Measurements from ENCODE around the gene ZNF582. TPM values are rescaled to one million over a fixed set of nuclear protein-coding genes. Genes with fewer than 3 reads are reported as not detected.

The ZNF582 gene
- polyA plus RNA-seq (2013, experiment 1 of 2) = 8.3 TPM
- 7.5 TPM for polyA plus RNA-seq (2013, experiment 2 of 2)

- no peak within 1 kb of the TSS for H4K91ac ChIP-seq (ENCODE audit: low read depth, low read length, poor library complexity)
- no peaks in the 10 kb centered on the region for H3K27me3 ChIP-seq (ENCODE audit: control insufficient read depth in 3 of 3, insufficient read depth in 3 of 3, low read depth in 1 of 3, low read length in 3 of 3)
- H2BK5ac ChIP-seq (ENCODE audit: low read length) = peak within 1 kb of the TSS; percentile 68
- no peak within 1 kb of the TSS for H2BK12ac ChIP-seq (ENCODE audit: low read length)
- peak within 1 kb of the TSS; percentile 98 for H4K8ac ChIP-seq (ENCODE audit: low read depth, low read length)
- WGBS, 2 donors (ENCODE audit: extremely low coverage in 2 of 2, insufficient read length in 2 of 2, insufficient replicate concordance in 1 of 2) = no CpG with 5 or more reads among the region's 73 CpGs
- peaks cover 9 to 47% of the 10 kb centered on the region in 2 donors for H3K36me3 ChIP-seq (replicated peaks in 1 of 2; ENCODE audit: control insufficient read depth in 2 of 2, insufficient read depth in 2 of 2, low read length in 2 of 2)
- peak within 1 kb of the TSS; percentile 94 for H3K14ac ChIP-seq (ENCODE audit: low read length)
- H3K9me3 ChIP-seq (replicated peaks in 1 of 2; ENCODE audit: control insufficient read depth in 2 of 2, insufficient read depth in 1 of 2, low read depth in 1 of 2, low read length in 2 of 2) = peaks cover 8 to 67% of the 10 kb centered on the region in 2 donors
- H2BK120ac ChIP-seq (ENCODE audit: low read depth, low read length) = no peak within 1 kb of the TSS
- peaks cover 2% of the 10 kb centered on the region for H3K79me1 ChIP-seq (ENCODE audit: low read depth, low read length)
- H3K4me2 ChIP-seq (ENCODE audit: insufficient read depth, low read length, poor library complexity, severe bottlenecking) = peak within 1 kb of the TSS; percentile 50
- peak within 1 kb of the TSS; percentile 95 for H2AFZ ChIP-seq (ENCODE audit: low read length)
- peak within 1 kb of the TSS; percentile 98 for H3K18ac ChIP-seq (ENCODE audit: low read length)
- no peak within 1 kb of the TSS for H2AK5ac ChIP-seq (ENCODE audit: low read depth, low read length)
- peak within 1 kb of the TSS; percentile 96 for H3K9ac ChIP-seq (ENCODE audit: low read depth, low read length, poor library complexity)
- H3K27ac ChIP-seq (replicated peaks; ENCODE audit: low read length) = peak within 1 kb of the TSS; percentile 72
- H3K4me1 ChIP-seq (ENCODE audit: control insufficient read depth in 2 of 2, insufficient read depth in 1 of 2, low read depth in 1 of 2, low read length in 2 of 2) = peaks cover 0 to 3% of the 10 kb centered on the region in 2 donors
- no peak within 1 kb of the TSS for H3K4ac ChIP-seq (ENCODE audit: low read length)
- DNase-seq (ENCODE audit: low spot score) = peak; percentile 89
- no peak within 1 kb of the TSS for H2BK15ac ChIP-seq (ENCODE audit: low read length)
- H3K4me3 ChIP-seq (ENCODE audit: low read length in 2 of 2) = peak within 1 kb of the TSS; percentile 66 to 97
- peak within 1 kb of the TSS; percentile 26 for H3K23ac ChIP-seq (ENCODE audit: low read depth, low read length, poor library complexity)
These were observed at the start of gene ZNF582 for GRCh38 chr19:56393119-56394012. Gene ZNF582 (minus strand): TSS chr19:56393534. CDS start chr19:56391752, 1,782 bp downstream.

- Histone ChIP-seq H2BK120ac (ENCODE audit: low read depth, low read length) (no peak overlapping the region), H3K18ac (ENCODE audit: low read length) (no peak overlapping the region), H3K4ac (ENCODE audit: low read length) (no peak overlapping the region), H3K9me3 (replicated peaks in 1 of 2; ENCODE audit: control insufficient read depth in 2 of 2, insufficient read depth in 1 of 2, low read depth in 1 of 2, low read length in 2 of 2) (peaks cover 17 to 39% of the 10 kb centered on the region in 2 donors), H3K9ac (ENCODE audit: low read depth, low read length, poor library complexity) (no peak overlapping the region), H3K4me3 (ENCODE audit: low read length in 2 of 2) (no peak overlapping the region), H2AFZ (ENCODE audit: low read length) (no peak overlapping the region), H3K23ac (ENCODE audit: low read depth, low read length, poor library complexity) (no peak overlapping the region), H3K14ac (ENCODE audit: low read length) (no peak overlapping the region), H3K27me3 (ENCODE audit: control insufficient read depth in 3 of 3, insufficient read depth in 3 of 3, low read depth in 1 of 3, low read length in 3 of 3) (no peaks in the 10 kb centered on the region), H3K4me1 (ENCODE audit: control insufficient read depth in 2 of 2, insufficient read depth in 1 of 2, low read depth in 1 of 2, low read length in 2 of 2) (no peaks in the 10 kb centered on the region), H2AK5ac (ENCODE audit: low read depth, low read length) (no peak overlapping the region), H3K36me3 (replicated peaks in 1 of 2; ENCODE audit: control insufficient read depth in 2 of 2, insufficient read depth in 2 of 2, low read length in 2 of 2) (peaks cover 0 to 5% of the 10 kb centered on the region in 2 donors), H3K79me1 (ENCODE audit: low read depth, low read length) (no peaks in the 10 kb centered on the region), H3K4me2 (ENCODE audit: insufficient read depth, low read length, poor library complexity, severe bottlenecking) (no peak overlapping the region), H2BK12ac (ENCODE audit: low read length) (no peak overlapping the region), H4K8ac (ENCODE audit: low read depth, low read length) (no peak overlapping the region), H2BK15ac (ENCODE audit: low read length) (no peak overlapping the region), H4K91ac (ENCODE audit: low read depth, low read length, poor library complexity) (no peak overlapping the region), H2BK5ac (ENCODE audit: low read length) (no peak overlapping the region), H3K27ac (replicated peaks; ENCODE audit: low read length) (no peak overlapping the region)
- WGBS, 2 donors (ENCODE audit: extremely low coverage in 2 of 2, insufficient read length in 2 of 2, insufficient replicate concordance in 1 of 2) = no CpG with 5 or more reads among the region's 8 CpGs
- no peak for DNase-seq (ENCODE audit: low spot score)
These were observed 48.0 kb upstream of the ZNF582 start for GRCh38 chr19:56441206-56441792.

DNA sequence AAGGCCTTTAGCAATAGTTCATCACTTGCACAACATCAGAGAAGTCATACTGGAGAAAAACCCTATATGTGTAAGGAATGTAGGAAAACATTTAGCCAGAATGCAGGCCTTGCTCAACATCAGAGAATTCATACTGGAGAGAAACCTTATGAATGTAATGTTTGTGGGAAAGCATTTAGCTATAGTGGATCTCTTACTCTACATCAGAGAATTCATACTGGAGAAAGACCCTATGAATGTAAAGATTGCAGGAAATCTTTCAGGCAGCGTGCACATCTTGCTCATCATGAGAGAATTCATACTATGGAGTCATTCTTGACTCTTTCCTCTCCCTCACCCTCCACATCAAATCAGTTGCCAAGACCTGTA lies 30.6 kb upstream of the ZNF582 start:
- no peaks in the 10 kb centered on the region for H3K79me1 ChIP-seq (ENCODE audit: low read depth, low read length)
- no peak overlapping the region for H3K18ac ChIP-seq (ENCODE audit: low read length)
- no peaks in the 10 kb centered on the region for H3K27me3 ChIP-seq (ENCODE audit: control insufficient read depth in 3 of 3, insufficient read depth in 3 of 3, low read depth in 1 of 3, low read length in 3 of 3)
- H4K8ac ChIP-seq (ENCODE audit: low read depth, low read length) = no peak overlapping the region
- no peak overlapping the region for H4K91ac ChIP-seq (ENCODE audit: low read depth, low read length, poor library complexity)
- no peak for DNase-seq (ENCODE audit: low spot score)
- H3K27ac ChIP-seq (replicated peaks; ENCODE audit: low read length) = no peak overlapping the region
- no CpG with 5 or more reads among the region's 1 CpG for WGBS, 2 donors (ENCODE audit: extremely low coverage in 2 of 2, insufficient read length in 2 of 2, insufficient replicate concordance in 1 of 2)
- no peak overlapping the region for H3K4me3 ChIP-seq (ENCODE audit: low read length in 2 of 2)
- H3K9ac ChIP-seq (ENCODE audit: low read depth, low read length, poor library complexity) = no peak overlapping the region
- no peaks in the 10 kb centered on the region for H3K4me1 ChIP-seq (ENCODE audit: control insufficient read depth in 2 of 2, insufficient read depth in 1 of 2, low read depth in 1 of 2, low read length in 2 of 2)
- H3K23ac ChIP-seq (ENCODE audit: low read depth, low read length, poor library complexity) = no peak overlapping the region
- no peak overlapping the region for H3K14ac ChIP-seq (ENCODE audit: low read length)
- peaks cover 2 to 44% of the 10 kb centered on the region in 2 donors for H3K36me3 ChIP-seq (replicated peaks in 1 of 2; ENCODE audit: control insufficient read depth in 2 of 2, insufficient read depth in 2 of 2, low read length in 2 of 2)
- H2AK5ac ChIP-seq (ENCODE audit: low read depth, low read length) = no peak overlapping the region
- no peak overlapping the region for H2AFZ ChIP-seq (ENCODE audit: low read length)
- H2BK120ac ChIP-seq (ENCODE audit: low read depth, low read length) = no peak overlapping the region
- H3K4me2 ChIP-seq (ENCODE audit: insufficient read depth, low read length, poor library complexity, severe bottlenecking) = no peak overlapping the region
- no peak overlapping the region for H3K4ac ChIP-seq (ENCODE audit: low read length)
- H2BK15ac ChIP-seq (ENCODE audit: low read length) = no peak overlapping the region
- H2BK12ac ChIP-seq (ENCODE audit: low read length) = no peak overlapping the region
- H2BK5ac ChIP-seq (ENCODE audit: low read length) = no peak overlapping the region
- peaks cover 23 to 92% of the 10 kb centered on the region in 2 donors for H3K9me3 ChIP-seq (replicated peaks in 1 of 2; ENCODE audit: control insufficient read depth in 2 of 2, insufficient read depth in 1 of 2, low read depth in 1 of 2, low read length in 2 of 2)
